ENCODE data around the gene FBXO31. TPM values are rescaled to one million over a fixed set of nuclear protein-coding genes. Genes with fewer than 3 reads are reported as not detected.
A peak's percentile ranks its signal among the peaks of the same experiment; 100 is the strongest.

The FBXO31 gene
- polyA plus RNA-seq (2013, experiment 1 of 2): 10.0 TPM
- 10.3 TPM for polyA plus RNA-seq (2013, experiment 2 of 2)

GRCh38 chr16:87383505-87384161, at the start of gene FBXO31:
TSS of gene FBXO31 (minus strand) at chr16:87383776. CDS start at chr16:87383744, 32 bp downstream.
- H2BK120ac ChIP-seq (ENCODE audit: low read depth, low read length): no peak within 1 kb of the TSS
- peak within 1 kb of the TSS; percentile 92 for H3K56ac ChIP-seq (ENCODE audit: low read length)
- H3K79me1 ChIP-seq (ENCODE audit: low read length): peaks cover 9% of the 10 kb centered on the region
- H3K9ac ChIP-seq (ENCODE audit: low read length): peak within 1 kb of the TSS; percentile 81
- no peaks in the 10 kb centered on the region for H3K4me1 ChIP-seq (ENCODE audit: control insufficient read depth, low read depth, low read length)
- no peaks in the 10 kb centered on the region for H3K36me3 ChIP-seq (ENCODE audit: control insufficient read depth, insufficient read depth, low read length)
- peak; percentile 98 for DNase-seq
- H3K4me2 ChIP-seq (ENCODE audit: low read length): peak within 1 kb of the TSS; percentile 62
- H4K5ac ChIP-seq (ENCODE audit: low read length): no peak within 1 kb of the TSS
- no peak within 1 kb of the TSS for H2AK5ac ChIP-seq (ENCODE audit: low read length)
- WGBS (ENCODE audit: extremely low coverage, insufficient coverage, low lambda C conversion rate): no CpG with 5 or more reads among the region's 92 CpGs
- peak within 1 kb of the TSS; percentile 4 for H3K4ac ChIP-seq (ENCODE audit: low read depth, low read length)
- peaks cover 14% of the 10 kb centered on the region for H3K79me2 ChIP-seq (ENCODE audit: control insufficient read depth, insufficient read depth, low read length)
- no peak within 1 kb of the TSS for H4K8ac ChIP-seq (ENCODE audit: low read depth, low read length)
- no peak within 1 kb of the TSS for H2BK5ac ChIP-seq (ENCODE audit: low read length)
- no peak within 1 kb of the TSS for H3K23ac ChIP-seq (ENCODE audit: low read length)
- H3K4me3 ChIP-seq (ENCODE audit: low read length): peak within 1 kb of the TSS; percentile 68
- no peak within 1 kb of the TSS for H2BK15ac ChIP-seq (replicated peaks; ENCODE audit: low read depth)
- peak within 1 kb of the TSS; percentile 43 for H3K18ac ChIP-seq (ENCODE audit: low read length)
- H3K27ac ChIP-seq (ENCODE audit: low read depth, low read length): peak within 1 kb of the TSS; percentile 58
- no peaks in the 10 kb centered on the region for H3K27me3 ChIP-seq (ENCODE audit: insufficient read depth, low read length, poor library complexity)

- H3K9ac ChIP-seq (ENCODE audit: low read length): no peak overlapping the region
- peaks cover 6% of the 10 kb centered on the region for H3K79me1 ChIP-seq (ENCODE audit: low read length)
- no peaks in the 10 kb centered on the region for H3K27me3 ChIP-seq (ENCODE audit: insufficient read depth, low read length, poor library complexity)
- no peak overlapping the region for H3K18ac ChIP-seq (ENCODE audit: low read length)
- no peak overlapping the region for H3K23ac ChIP-seq (ENCODE audit: low read length)
- H3K4ac ChIP-seq (ENCODE audit: low read depth, low read length): no peak overlapping the region
- no CpG with 5 or more reads among the region's 15 CpGs for WGBS (ENCODE audit: extremely low coverage, insufficient coverage, low lambda C conversion rate)
- no peak overlapping the region for H4K8ac ChIP-seq (ENCODE audit: low read depth, low read length)
- no peaks in the 10 kb centered on the region for H3K4me1 ChIP-seq (ENCODE audit: control insufficient read depth, low read depth, low read length)
- H2BK120ac ChIP-seq (ENCODE audit: low read depth, low read length): no peak overlapping the region
- no peak for DNase-seq
- H2BK5ac ChIP-seq (ENCODE audit: low read length): no peak overlapping the region
- no peak overlapping the region for H3K4me3 ChIP-seq (ENCODE audit: low read length)
- no peak overlapping the region for H2BK15ac ChIP-seq (replicated peaks; ENCODE audit: low read depth)
- H2AK5ac ChIP-seq (ENCODE audit: low read length): no peak overlapping the region
- H3K27ac ChIP-seq (ENCODE audit: low read depth, low read length): no peak overlapping the region
- H3K4me2 ChIP-seq (ENCODE audit: low read length): no peak overlapping the region
- no peaks in the 10 kb centered on the region for H3K79me2 ChIP-seq (ENCODE audit: control insufficient read depth, insufficient read depth, low read length)
- H4K5ac ChIP-seq (ENCODE audit: low read length): no peak overlapping the region
- no peaks in the 10 kb centered on the region for H3K36me3 ChIP-seq (ENCODE audit: control insufficient read depth, insufficient read depth, low read length)
- no peak overlapping the region for H3K56ac ChIP-seq (ENCODE audit: low read length)
Measured at GRCh38 chr16:87432330-87432915, 48.8 kb upstream of the FBXO31 start.

- H3K79me1 ChIP-seq (ENCODE audit: low read length): peaks cover 7% of the 10 kb centered on the region
- H4K5ac ChIP-seq (ENCODE audit: low read length): no peak overlapping the region
- H3K56ac ChIP-seq (ENCODE audit: low read length): no peak overlapping the region
- no peak overlapping the region for H3K4me2 ChIP-seq (ENCODE audit: low read length)
- no peaks in the 10 kb centered on the region for H3K79me2 ChIP-seq (ENCODE audit: control insufficient read depth, insufficient read depth, low read length)
- H3K36me3 ChIP-seq (ENCODE audit: control insufficient read depth, insufficient read depth, low read length): no peaks in the 10 kb centered on the region
- H3K27me3 ChIP-seq (ENCODE audit: insufficient read depth, low read length, poor library complexity): no peaks in the 10 kb centered on the region
- H3K4ac ChIP-seq (ENCODE audit: low read depth, low read length): no peak overlapping the region
- no peak overlapping the region for H3K9ac ChIP-seq (ENCODE audit: low read length)
- H3K18ac ChIP-seq (ENCODE audit: low read length): no peak overlapping the region
- no peak overlapping the region for H2BK120ac ChIP-seq (ENCODE audit: low read depth, low read length)
- H4K8ac ChIP-seq (ENCODE audit: low read depth, low read length): no peak overlapping the region
- no peak overlapping the region for H2BK5ac ChIP-seq (ENCODE audit: low read length)
- H2AK5ac ChIP-seq (ENCODE audit: low read length): no peak overlapping the region
- no peaks in the 10 kb centered on the region for H3K4me1 ChIP-seq (ENCODE audit: control insufficient read depth, low read depth, low read length)
- H3K4me3 ChIP-seq (ENCODE audit: low read length): no peak overlapping the region
- no peak overlapping the region for H3K23ac ChIP-seq (ENCODE audit: low read length)
- H3K27ac ChIP-seq (ENCODE audit: low read depth, low read length): no peak overlapping the region
- no CpG with 5 or more reads among the region's 7 CpGs for WGBS (ENCODE audit: extremely low coverage, insufficient coverage, low lambda C conversion rate)
- DNase-seq: no peak
- H2BK15ac ChIP-seq (replicated peaks; ENCODE audit: low read depth): no peak overlapping the region
Measured at GRCh38 chr16:87431926-87432325, 48.4 kb upstream of the FBXO31 start.

GRCh38 chr16:87426423-87427215, 43.0 kb upstream of the FBXO31 start:
- H4K8ac ChIP-seq (ENCODE audit: low read depth, low read length): no peak overlapping the region
- H2BK5ac ChIP-seq (ENCODE audit: low read length): no peak overlapping the region
- no peak overlapping the region for H3K18ac ChIP-seq (ENCODE audit: low read length)
- H3K27me3 ChIP-seq (ENCODE audit: insufficient read depth, low read length, poor library complexity): no peaks in the 10 kb centered on the region
- H2BK120ac ChIP-seq (ENCODE audit: low read depth, low read length): no peak overlapping the region
- no peak overlapping the region for H4K5ac ChIP-seq (ENCODE audit: low read length)
- H3K23ac ChIP-seq (ENCODE audit: low read length): no peak overlapping the region
- no peaks in the 10 kb centered on the region for H3K36me3 ChIP-seq (ENCODE audit: control insufficient read depth, insufficient read depth, low read length)
- H3K27ac ChIP-seq (ENCODE audit: low read depth, low read length): no peak overlapping the region
- no peaks in the 10 kb centered on the region for H3K79me2 ChIP-seq (ENCODE audit: control insufficient read depth, insufficient read depth, low read length)
- DNase-seq: no peak
- no peak overlapping the region for H3K4me3 ChIP-seq (ENCODE audit: low read length)
- no peak overlapping the region for H3K9ac ChIP-seq (ENCODE audit: low read length)
- no peak overlapping the region for H3K4ac ChIP-seq (ENCODE audit: low read depth, low read length)
- H3K79me1 ChIP-seq (ENCODE audit: low read length): peaks cover 3% of the 10 kb centered on the region
- H2AK5ac ChIP-seq (ENCODE audit: low read length): no peak overlapping the region
- WGBS (ENCODE audit: extremely low coverage, insufficient coverage, low lambda C conversion rate): no CpG with 5 or more reads among the region's 18 CpGs
- no peak overlapping the region for H2BK15ac ChIP-seq (replicated peaks; ENCODE audit: low read depth)
- H3K4me1 ChIP-seq (ENCODE audit: control insufficient read depth, low read depth, low read length): no peaks in the 10 kb centered on the region
- H3K56ac ChIP-seq (ENCODE audit: low read length): no peak overlapping the region
- H3K4me2 ChIP-seq (ENCODE audit: low read length): no peak overlapping the region

- no peaks in the 10 kb centered on the region for H3K79me2 ChIP-seq (ENCODE audit: control insufficient read depth, insufficient read depth, low read length)
- no peak overlapping the region for H3K56ac ChIP-seq (ENCODE audit: low read length)
- no peaks in the 10 kb centered on the region for H3K27me3 ChIP-seq (ENCODE audit: insufficient read depth, low read length, poor library complexity)
- no peak overlapping the region for H2BK5ac ChIP-seq (ENCODE audit: low read length)
- no peak overlapping the region for H4K5ac ChIP-seq (ENCODE audit: low read length)
- H3K27ac ChIP-seq (ENCODE audit: low read depth, low read length): no peak overlapping the region
- H3K4me1 ChIP-seq (ENCODE audit: control insufficient read depth, low read depth, low read length): no peaks in the 10 kb centered on the region
- H3K36me3 ChIP-seq (ENCODE audit: control insufficient read depth, insufficient read depth, low read length): no peaks in the 10 kb centered on the region
- H3K18ac ChIP-seq (ENCODE audit: low read length): no peak overlapping the region
- H2BK15ac ChIP-seq (replicated peaks; ENCODE audit: low read depth): no peak overlapping the region
- no peak overlapping the region for H4K8ac ChIP-seq (ENCODE audit: low read depth, low read length)
- no peak for DNase-seq
- no peak overlapping the region for H3K4me3 ChIP-seq (ENCODE audit: low read length)
- no peak overlapping the region for H2BK120ac ChIP-seq (ENCODE audit: low read depth, low read length)
- H3K23ac ChIP-seq (ENCODE audit: low read length): no peak overlapping the region
- H3K9ac ChIP-seq (ENCODE audit: low read length): no peak overlapping the region
- no peak overlapping the region for H3K4me2 ChIP-seq (ENCODE audit: low read length)
- no CpG with 5 or more reads among the region's 12 CpGs for WGBS (ENCODE audit: extremely low coverage, insufficient coverage, low lambda C conversion rate)
- H3K4ac ChIP-seq (ENCODE audit: low read depth, low read length): no peak overlapping the region
- no peak overlapping the region for H2AK5ac ChIP-seq (ENCODE audit: low read length)
- peaks cover 3% of the 10 kb centered on the region for H3K79me1 ChIP-seq (ENCODE audit: low read length)
Measured at GRCh38 chr16:87425941-87426340, 42.4 kb upstream of the FBXO31 start.
